GM13977 (cell line): ENCODE data around the gene RASSF1.
"Not testable (repeated sequence)": the region's sequence is repeated elsewhere in the genome, so short reads cannot be mapped to it uniquely, and the experiment has no call there.

Experiments
- DNase-seq: peaks from one replicate; pipeline ENCODE4 v3.0.0; 2012; ENCODE audit warnings: low spot score
- CTCF ChIP-seq: IDR thresholded peaks from 2 replicates; pipeline ENCODE4 v1.5.1; 2012; ENCODE audit warnings: mild to moderate bottlenecking, control low read depth; ENCODE audit not compliant: insufficient read depth; ENCODE audit errors: extremely low read depth, missing control alignments
- in situ Hi-C: fragments of 300-500 bp; cut with MboI; formaldehyde crosslinking; loops from one replicate; pipeline ENCODE4 v1.12.0; 2022; ENCODE audit warnings: low sequenced_read_pairs, low pct_unique_long_range_greater_than_20kb, mixed read lengths, inconsistent platforms; ENCODE audit not compliant: unreplicated experiment

RASSF1 gene

GRCh38 chr3:50316657-50317242 lies 23.9 kb downstream of the RASSF1 start:
- in situ Hi-C loops = no loop called here
- TF ChIP-seq CTCF = no peak
- DNase-seq = no peak

GRCh38 chr3:50314816-50315215 lies 25.8 kb downstream of the RASSF1 start:
- in situ Hi-C loops = no loop called here
- TF ChIP-seq CTCF = no peak
- no peak for DNase-seq

GRCh38 chr3:50314342-50314741 lies 26.3 kb downstream of the RASSF1 start:
- DNase-seq = no peak
- no peak for TF ChIP-seq CTCF
- in situ Hi-C loops = no loop called here

- DNase-seq, in situ Hi-C loops: not testable (repeated sequence)
Observed at GRCh38 chr3:50312041-50312440, 28.6 kb downstream of the RASSF1 start.

- no peak for DNase-seq
- in situ Hi-C loops = no loop called here
Observed at GRCh38 chr3:50304601-50305000, 36.0 kb downstream of the RASSF1 start.

GRCh38 chr3:50303013-50303815 lies 37.4 kb downstream of the RASSF1 start, which contains the start of gene HYAL1:
Gene HYAL1, minus strand, starts transcription at chr3:50303574. Its CDS starts 618 bp downstream, at chr3:50302956.
- in situ Hi-C loops = no loop called here
- DNase-seq = no peak
- no peak for TF ChIP-seq CTCF

More at GRCh38 chr3:50304601-50305000, 36.0 kb downstream of the RASSF1 start:
- TF ChIP-seq CTCF = no peak
